Suprapubic skin (tissue), 4 donors: Measurements from ENCODE around the gene PPP1R12B.
"Not testable (repeated sequence)": the region's sequence is repeated elsewhere in the genome, so short reads cannot be mapped to it uniquely, and the experiment has no call there.

Experiments
- POLR2A ChIP-seq, 2 donors: fragments of 450-650 bp; IDR thresholded peaks; one replicate each; pipeline ENCODE4 v1.6.1; 2017; ENCODE audit warnings: antibody characterized with exemption in 2 of 2, mild to moderate bottlenecking in 2 of 2, moderate library complexity in 2 of 2
- POLR2AphosphoS5 ChIP-seq, 3 donors: sonication (generic); formaldehyde crosslinking; IDR thresholded peaks; one replicate each; pipeline ENCODE4 v1.6.1; 2017; ENCODE audit warnings: antibody characterized with exemption in 3 of 3
- TF ChIP-seq, protein P1 (sequence below), 2 donors: fragments of 200-600 bp in 1 of 2; fragments of 450-650 bp in 1 of 2; sonication (generic) in 1 of 2; IDR thresholded peaks; one replicate each; pipeline ENCODE4 v1.5.1; 2016 to 2019; ENCODE audit warnings: antibody characterized with exemption in 2 of 2, mild to moderate bottlenecking in 1 of 2, moderate library complexity in 1 of 2

DNA sequence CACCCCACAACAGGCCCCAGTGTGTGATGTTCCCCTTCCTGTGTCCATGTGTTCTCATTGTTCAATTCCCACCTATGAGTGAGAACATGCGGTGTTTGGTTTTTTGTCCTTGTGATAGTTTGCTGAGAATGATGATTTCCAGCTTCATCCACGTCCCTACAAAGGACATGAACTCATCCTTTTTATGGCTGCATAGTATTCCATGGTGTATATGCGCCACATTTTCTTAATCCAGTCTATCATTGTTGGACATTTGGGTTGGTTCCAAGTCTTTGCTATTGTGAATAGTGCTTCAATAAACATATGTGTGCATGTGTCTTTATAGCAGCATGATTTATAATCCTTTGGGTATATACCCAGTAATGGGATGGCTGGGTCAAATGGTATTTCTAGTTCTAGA lies 118.9 kb downstream of the PPP1R12B start:
- TF ChIP-seq, protein P1, sequence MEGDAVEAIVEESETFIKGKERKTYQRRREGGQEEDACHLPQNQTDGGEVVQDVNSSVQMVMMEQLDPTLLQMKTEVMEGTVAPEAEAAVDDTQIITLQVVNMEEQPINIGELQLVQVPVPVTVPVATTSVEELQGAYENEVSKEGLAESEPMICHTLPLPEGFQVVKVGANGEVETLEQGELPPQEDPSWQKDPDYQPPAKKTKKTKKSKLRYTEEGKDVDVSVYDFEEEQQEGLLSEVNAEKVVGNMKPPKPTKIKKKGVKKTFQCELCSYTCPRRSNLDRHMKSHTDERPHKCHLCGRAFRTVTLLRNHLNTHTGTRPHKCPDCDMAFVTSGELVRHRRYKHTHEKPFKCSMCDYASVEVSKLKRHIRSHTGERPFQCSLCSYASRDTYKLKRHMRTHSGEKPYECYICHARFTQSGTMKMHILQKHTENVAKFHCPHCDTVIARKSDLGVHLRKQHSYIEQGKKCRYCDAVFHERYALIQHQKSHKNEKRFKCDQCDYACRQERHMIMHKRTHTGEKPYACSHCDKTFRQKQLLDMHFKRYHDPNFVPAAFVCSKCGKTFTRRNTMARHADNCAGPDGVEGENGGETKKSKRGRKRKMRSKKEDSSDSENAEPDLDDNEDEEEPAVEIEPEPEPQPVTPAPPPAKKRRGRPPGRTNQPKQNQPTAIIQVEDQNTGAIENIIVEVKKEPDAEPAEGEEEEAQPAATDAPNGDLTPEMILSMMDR (IDR thresholded peaks at IDR 0.05): not testable (repeated sequence)
- not testable (repeated sequence) for TF ChIP-seq POLR2A, POLR2AphosphoS5 (IDR thresholded peaks at IDR 0.05)
